Measurements from ENCODE around the gene DTNA.
"Not testable (repeated sequence)": the region's sequence is repeated elsewhere in the genome, so short reads cannot be mapped to it uniquely, and the experiment has no call there.

DTNA gene

GRCh38 chr18:34904994-34905393 lies 194.9 kb downstream of the DTNA start:
- DNase-seq (ENCODE audit: low read depth) = no peak

GRCh38 chr18:34906985-34907384 lies 196.9 kb downstream of the DTNA start:
- DNase-seq (ENCODE audit: low read depth) = not testable (repeated sequence)

GRCh38 chr18:34909637-34910364 lies 199.7 kb downstream of the DTNA start:
- no peak for DNase-seq (ENCODE audit: low read depth)

DNA sequence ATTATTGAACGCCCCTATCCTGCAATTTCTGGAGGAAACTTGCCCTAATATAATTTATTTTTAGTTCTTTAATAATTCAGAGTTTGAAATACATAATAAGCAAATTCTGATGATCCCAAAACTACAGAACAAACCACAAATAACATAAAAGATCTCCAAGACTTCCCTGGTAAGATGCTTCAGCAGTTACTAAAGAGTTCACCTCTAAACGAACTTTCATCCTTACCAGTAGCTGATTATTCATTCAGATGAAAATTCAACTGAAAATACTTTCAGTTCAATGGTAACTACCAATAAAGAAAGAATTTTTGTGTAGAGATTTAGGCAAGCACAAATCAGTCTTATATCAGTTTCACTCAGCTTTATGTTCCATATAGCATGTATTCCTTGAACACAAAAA lies 201.0 kb downstream of the DTNA start:
- DNase-seq (ENCODE audit: low read depth) = no peak

DNA sequence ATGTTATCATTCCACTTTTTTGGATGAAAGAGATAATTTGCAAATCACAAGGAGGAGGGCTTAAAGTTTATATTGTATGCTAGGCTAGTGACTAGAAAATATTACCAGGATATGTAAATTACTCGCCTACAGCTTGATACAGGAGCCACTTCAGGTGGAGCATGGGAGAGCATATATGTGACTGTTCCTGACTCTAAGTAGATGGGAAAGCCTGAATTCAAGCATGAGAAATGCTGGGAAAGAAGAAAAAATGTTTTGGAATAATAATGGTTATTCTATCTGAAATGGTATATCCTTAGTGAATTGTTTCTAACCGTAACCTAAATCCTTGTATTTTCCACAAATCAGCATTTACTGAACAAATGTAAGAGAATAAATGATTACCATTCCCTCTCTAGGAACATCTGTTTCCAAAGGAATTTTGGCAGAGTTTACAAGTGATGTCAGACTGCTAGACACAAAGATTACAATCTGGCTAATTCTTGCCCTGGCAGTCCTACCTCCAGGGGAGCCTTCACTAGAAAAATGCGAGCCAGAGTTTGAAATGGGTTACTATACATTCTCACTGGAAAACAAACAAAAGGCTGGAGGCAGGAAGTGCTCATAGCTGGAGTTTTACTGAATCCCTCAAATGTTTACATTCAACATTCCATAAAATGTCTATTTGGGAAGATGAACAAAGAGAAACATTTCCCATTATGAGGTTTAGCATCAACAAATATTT lies 201.7 kb downstream of the DTNA start:
- no peak for DNase-seq (ENCODE audit: low read depth)

- no peak for DNase-seq (ENCODE audit: low read depth)
These were observed 204.0 kb downstream of the DTNA start for GRCh38 chr18:34913837-34914661.

- DNase-seq (ENCODE audit: low read depth) = no peak
These were observed 204.9 kb downstream of the DTNA start for GRCh38 chr18:34915046-34915445.

GRCh38 chr18:34916539-34916938 lies 206.4 kb downstream of the DTNA start:
- DNase-seq (ENCODE audit: low read depth) = not testable (repeated sequence)

- DNase-seq (ENCODE audit: low read depth) = no peak
These were observed 208.8 kb downstream of the DTNA start for GRCh38 chr18:34918856-34919255.

DNA sequence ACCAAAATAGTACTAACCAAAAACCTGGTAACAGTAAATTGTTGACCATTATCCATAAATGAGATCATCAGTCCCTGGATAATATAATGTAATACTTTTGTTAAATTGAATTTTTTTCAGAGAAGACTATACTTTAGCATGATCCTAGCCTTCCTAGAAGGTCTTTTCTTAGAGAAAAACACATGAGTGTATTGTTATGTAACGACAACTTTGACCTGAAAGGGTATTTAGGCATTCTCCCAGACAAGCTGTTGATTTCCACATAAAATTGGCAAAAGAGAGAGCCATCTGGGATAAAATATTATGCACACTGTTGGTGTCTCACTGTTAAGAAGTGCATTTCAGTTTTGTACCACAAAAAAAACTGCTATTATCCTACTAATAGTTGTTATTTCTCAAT lies 211.1 kb downstream of the DTNA start:
- DNase-seq (ENCODE audit: low read depth) = no peak

GRCh38 chr18:34921811-34922385 lies 211.8 kb downstream of the DTNA start:
- DNase-seq (ENCODE audit: low read depth) = no peak

GRCh38 chr18:34922594-34922993 lies 212.5 kb downstream of the DTNA start:
- not testable (repeated sequence) for DNase-seq (ENCODE audit: low read depth)

- no peak for DNase-seq (ENCODE audit: low read depth)
These were observed 213.8 kb downstream of the DTNA start for GRCh38 chr18:34923911-34924310.

DNA sequence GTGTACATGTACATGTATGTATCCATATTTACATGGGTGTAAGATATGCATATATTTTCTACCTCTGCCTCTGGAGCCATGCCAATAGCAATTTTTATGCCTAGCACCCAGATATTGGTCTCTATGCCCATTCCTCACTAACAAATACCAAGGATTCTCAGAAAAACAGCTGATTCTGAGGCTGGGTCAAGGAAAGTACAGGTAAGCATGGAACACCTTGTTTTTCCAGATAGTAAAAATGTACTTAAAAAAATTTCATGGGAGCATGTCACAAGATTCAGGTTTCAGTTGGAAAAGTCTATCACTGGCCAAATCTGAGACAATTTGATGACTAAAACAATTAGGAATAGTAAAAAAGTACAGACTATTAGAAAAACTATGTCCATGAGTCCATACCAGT lies 216.6 kb downstream of the DTNA start:
- no peak for DNase-seq (ENCODE audit: low read depth)

DNA sequence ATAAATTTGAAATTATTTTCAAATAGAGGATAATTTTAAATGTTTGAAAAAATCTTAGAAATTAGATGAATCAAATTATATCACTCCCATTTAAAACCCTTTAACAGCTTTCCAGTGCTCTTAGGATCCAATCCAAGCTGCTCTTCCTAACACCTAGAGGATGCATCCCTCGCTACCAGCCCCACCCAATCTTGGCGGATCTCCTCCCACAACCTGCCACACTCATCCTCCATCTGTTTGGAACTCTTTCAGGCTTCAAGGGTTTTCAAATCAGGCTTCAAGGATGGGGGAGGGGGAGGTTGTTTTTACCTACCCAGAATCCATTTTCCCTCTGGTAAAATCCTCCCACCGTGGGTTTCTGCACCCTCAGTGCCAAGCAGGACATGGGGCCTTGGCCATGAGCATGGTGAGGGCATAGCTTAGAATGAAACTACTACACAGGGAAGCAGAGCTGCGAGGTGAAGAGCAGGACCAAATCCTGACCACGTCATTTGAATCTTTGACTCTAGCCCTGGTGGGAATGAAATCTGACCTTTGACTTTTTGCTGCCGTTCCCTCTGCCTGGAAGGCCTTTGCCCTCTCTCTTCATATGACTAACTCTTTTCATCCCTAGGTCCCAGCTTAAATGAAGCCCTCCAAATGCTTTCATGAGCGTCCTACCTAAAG lies 218.1 kb downstream of the DTNA start:
- no peak for DNase-seq (ENCODE audit: low read depth)

DNA sequence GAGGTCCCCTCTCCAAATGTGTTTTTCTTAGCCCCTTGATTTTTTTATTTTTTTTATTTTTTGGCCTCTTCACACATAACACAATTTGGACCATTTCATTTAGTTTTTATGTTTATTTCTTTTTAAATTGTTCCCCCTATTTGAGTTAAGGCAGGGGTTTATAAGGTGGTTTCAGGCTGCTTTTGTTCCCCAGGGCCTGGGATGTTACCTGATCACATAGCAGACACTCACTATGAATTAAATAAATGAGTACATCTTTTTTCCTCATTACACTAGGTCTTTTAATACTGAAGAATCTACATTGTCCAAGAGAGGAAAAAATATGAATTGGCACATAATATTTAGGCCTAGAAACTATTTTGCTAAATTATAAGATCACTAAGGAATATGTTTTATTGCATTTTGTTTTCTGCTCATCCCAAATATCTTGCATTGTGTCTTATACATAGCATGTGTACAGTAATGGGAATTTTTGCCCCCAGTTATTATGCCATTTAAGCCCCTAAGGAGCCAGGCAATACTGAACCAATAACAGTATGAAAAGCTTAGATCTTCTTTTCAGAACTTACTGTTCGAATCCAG lies 218.7 kb downstream of the DTNA start:
- no peak for DNase-seq (ENCODE audit: low read depth)

DNA sequence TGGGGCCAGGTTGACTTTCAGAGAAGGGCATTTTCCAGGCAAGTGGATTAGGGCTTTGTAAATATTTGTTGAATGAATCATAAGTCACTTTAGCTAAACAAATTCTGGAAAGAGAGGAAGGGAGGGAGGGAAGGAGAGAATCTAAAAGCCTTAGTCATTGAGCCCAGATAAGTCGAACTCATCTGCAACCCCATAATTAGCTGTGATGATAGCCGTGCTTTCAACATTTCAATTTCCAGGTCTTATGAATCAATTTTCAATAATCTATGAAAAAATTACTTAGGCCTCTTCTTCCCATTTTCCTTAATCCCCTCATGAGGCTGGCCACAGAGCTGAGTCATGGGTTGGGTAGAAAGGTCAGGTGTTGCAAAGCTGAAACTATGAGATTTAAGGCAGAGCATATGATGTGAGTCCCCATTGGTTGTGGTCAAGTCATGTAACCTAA lies 219.3 kb downstream of the DTNA start:
- DNase-seq (ENCODE audit: low read depth) = no peak

DNA sequence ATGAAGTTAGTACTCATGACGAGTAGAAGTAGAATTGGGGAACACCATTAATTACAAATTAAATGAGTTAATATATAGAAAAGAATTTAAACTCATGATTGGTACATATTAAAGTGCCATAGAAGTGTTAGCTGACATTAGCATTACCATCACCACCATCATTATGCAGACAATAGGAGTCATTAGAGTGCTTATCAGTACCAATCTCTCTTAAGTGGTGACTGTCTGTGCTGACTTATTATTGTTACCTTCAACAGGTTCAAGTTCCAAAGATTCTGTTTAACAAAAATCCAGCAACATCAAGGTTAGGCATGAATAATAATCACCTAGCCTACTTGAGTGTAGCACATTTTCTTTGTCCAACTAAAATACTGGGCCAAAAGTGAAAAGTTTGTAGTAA lies 222.3 kb downstream of the DTNA start:
- DNase-seq (ENCODE audit: low read depth) = no peak

GRCh38 chr18:34932792-34933466 lies 222.8 kb downstream of the DTNA start:
- DNase-seq (ENCODE audit: low read depth) = no peak

- DNase-seq (ENCODE audit: low read depth) = no peak
These were observed 224.0 kb downstream of the DTNA start for GRCh38 chr18:34933909-34934661.

Data from activated T-helper 9 cell treated with anti-CD3 and anti-CD28 coated beads, Interleukin-2, amount 50 U/mL, for 16 hours (primary cell).